Brain pericyte (primary cell): ENCODE data around the gene VEGFB.
A peak's percentile ranks its signal among the peaks of the same experiment; 100 is the strongest.

Source experiments
- DNase-seq: peaks from one replicate; pipeline ENCODE4 v3.0.0-alpha.2; 2012; ENCODE audit warnings: low read depth, low spot score

Gene VEGFB

GRCh38 chr11:64281957-64282770 lies 47.8 kb downstream of the VEGFB start:
- DNase-seq, result no peak

DNA sequence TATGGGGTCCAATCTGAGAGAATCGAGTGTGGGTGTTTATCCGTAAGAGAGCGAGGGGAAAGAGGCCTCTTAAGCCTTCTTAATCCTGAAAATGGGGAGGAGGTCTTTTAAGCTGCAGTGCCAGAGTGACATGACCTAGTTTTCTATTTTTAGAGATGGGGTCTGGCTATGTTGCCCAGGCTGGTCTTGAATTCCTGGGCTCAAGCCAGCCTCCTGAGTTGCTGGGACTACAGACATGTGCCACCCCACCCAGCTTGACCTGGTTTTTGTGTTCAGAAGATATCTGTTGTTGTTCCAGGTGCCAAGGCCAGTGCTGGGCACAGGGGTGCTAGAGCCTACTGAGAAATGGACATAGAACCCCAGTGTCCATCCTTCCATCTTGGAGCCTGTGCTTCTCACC lies 48.7 kb downstream of the VEGFB start:
- DNase-seq, result no peak

- peak; percentile 65 for DNase-seq
Measured at GRCh38 chr11:64284048-64284961, 49.9 kb downstream of the VEGFB start, which contains the start of gene BAD. Gene BAD, minus strand, starts transcription at chr11:64284665. Its CDS starts 297 bp downstream, at chr11:64284368.

GRCh38 chr11:64284962-64285884 lies 50.8 kb downstream of the VEGFB start, which contains the start of gene GPR137:
Gene GPR137, plus strand, starts transcription at chr11:64285848. Its CDS starts 677 bp downstream, at chr11:64286525.
- DNase-seq, result no peak

DNA sequence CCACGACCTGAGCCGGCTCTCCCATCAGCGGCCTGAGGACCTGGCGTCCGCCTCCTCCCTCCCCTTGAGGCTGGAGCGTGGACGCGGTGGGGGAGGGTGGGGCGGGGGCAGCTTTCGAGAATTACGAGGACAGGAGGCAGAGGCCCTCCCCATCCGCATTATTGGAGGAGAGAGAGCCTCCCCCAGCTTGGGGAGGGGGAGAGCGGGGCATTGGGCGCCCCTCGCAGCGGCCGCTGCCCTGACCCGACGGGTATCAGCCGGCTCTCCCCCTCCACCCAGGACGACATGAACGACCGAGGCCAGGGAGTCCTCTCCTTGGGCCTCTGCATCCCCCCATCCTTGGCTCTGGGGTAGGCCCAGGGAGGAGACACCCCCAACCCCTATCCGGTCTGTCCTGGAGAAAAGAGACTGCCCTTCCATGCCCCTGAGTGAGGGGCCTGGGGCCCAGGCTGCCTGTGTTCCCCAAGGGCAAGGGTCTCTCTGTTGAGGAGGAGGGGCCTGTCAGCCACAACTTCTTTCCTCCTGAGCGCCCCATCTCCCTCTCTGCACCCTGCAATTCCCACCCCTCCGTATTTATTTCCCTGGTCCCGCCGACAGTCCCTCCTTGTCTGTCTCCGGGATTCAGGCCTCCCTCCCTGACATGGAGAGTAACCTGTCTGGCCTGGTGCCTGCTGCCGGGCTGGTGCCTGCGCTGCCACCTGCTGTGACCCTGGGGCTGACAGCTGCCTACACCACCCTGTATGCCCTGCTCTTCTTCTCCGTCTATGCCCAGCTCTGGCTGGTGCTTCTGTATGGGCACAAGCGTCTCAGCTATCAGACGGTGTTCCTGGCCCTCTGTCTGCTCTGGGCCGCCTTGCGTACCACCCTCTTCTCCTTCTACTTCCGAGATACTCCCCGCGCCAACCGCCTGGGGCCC lies 51.8 kb downstream of the VEGFB start:
- no peak for DNase-seq

DNA sequence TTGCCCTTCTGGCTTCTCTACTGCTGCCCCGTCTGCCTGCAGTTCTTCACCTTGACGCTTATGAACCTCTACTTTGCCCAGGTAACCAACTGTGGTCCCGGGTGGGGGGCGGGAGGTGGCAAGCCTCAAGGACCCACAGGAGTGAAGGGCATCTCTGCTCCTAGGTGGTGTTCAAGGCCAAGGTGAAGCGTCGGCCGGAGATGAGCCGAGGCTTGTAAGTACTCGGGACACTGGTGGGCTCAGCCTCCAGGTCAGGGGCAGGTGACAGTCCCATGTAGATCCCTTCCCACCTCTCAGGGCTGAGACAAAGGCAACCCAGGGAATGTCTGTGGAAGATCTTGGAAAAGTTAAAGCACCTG lies 52.4 kb downstream of the VEGFB start:
- no peak for DNase-seq

GRCh38 chr11:64287676-64288352 lies 53.4 kb downstream of the VEGFB start:
- DNase-seq, result no peak

GRCh38 chr11:64288353-64288750 lies 54.0 kb downstream of the VEGFB start:
- DNase-seq, result no peak
